ENCODE measurements around the gene FNBP1L. TPM values are rescaled to one million over a fixed set of nuclear protein-coding genes. Genes with fewer than 3 reads are reported as not detected.

The FNBP1L gene
- total RNA-seq, 1 experiment from 2014 or later = 119 TPM

DNA sequence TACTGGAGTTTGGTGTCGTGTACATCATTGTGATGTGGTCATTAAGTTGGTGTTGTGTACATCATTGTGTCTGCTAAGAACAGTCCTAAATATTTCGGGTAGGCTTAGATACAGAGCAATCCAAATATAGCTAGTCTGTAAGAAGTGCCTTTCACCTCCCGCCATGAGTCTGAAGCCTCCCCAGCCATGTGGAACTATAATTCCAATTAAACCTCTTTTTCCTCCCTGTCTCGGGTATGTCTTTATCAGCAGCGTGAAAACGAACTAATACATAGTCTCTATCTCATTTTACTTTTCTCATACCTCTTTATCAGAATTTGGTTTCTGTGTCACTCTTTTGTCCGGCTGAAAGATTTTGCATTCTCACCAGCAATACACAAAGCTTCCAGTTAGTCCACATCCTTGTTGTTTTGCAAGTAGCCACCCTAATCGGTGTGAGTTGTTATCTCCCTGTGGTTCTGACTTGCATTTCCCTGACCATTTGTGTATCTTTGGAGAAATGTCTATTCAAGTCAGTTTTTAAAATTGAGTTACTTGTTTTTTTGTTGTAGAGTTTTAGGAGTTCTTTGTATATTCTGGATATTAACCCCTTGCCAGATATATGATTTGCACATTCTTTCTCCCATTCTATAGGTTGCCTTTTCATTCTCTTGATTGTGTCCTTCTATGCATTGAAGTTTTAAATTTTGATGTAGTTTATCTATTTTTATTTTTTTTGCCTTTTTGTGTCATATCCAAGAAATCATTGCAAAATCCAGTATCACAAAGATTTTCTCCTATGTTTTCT lies 56.5 kb downstream of the FNBP1L start:
- Histone ChIP-seq H3K4ac (ENCODE audit: low read depth, low read length) (no peak overlapping the region), H4K91ac (ENCODE audit: insufficient read length, low read depth, low read length) (no peak overlapping the region), H3K18ac (ENCODE audit: insufficient read length, low read depth, low read length) (no peak overlapping the region), H4K20me1 (ENCODE audit: control insufficient read depth, insufficient read depth, insufficient read length) (no peaks in the 10 kb centered on the region), H2AK5ac (ENCODE audit: insufficient read length, low read length) (no peak overlapping the region), H2BK15ac (ENCODE audit: low read depth, low read length) (no peak overlapping the region), H2BK20ac (ENCODE audit: low read depth, low read length, poor library complexity, severe bottlenecking) (no peak overlapping the region), H2BK12ac (ENCODE audit: insufficient read length, low read depth, low read length) (no peak overlapping the region), H4K5ac (ENCODE audit: insufficient read length, low read depth, low read length) (no peak overlapping the region), H3K9me3 (ENCODE audit: control insufficient read depth, low read depth, low read length) (peaks cover 6% of the 10 kb centered on the region), H3K27ac (ENCODE audit: insufficient read length, low read depth, low read length) (no peak overlapping the region), H3K56ac (ENCODE audit: insufficient read length, low read depth, low read length) (no peak overlapping the region), H3K79me2 (ENCODE audit: insufficient read depth, low read length) (peaks cover 9% of the 10 kb centered on the region; the same call in 1 of the 2 replicates), H3T11ph (ENCODE audit: low read length) (no peak overlapping the region), H3K23me2 (ENCODE audit: insufficient read length, low read depth, low read length, poor library complexity, severe bottlenecking) (no peaks in the 10 kb centered on the region), H3K23ac (ENCODE audit: insufficient read length, low read depth, low read length) (no peak overlapping the region), H3K9ac (ENCODE audit: extremely low read depth, insufficient read length, low read length) (no peak overlapping the region), H3K4me2 (ENCODE audit: insufficient read depth, insufficient read length, low read length) (no peak overlapping the region), H3K79me1 (ENCODE audit: insufficient read depth, low read depth, low read length, poor library complexity, severe bottlenecking) (peaks cover 2% of the 10 kb centered on the region), H2BK5ac (ENCODE audit: insufficient read length, low read length) (no peak overlapping the region), H3K4me1 (ENCODE audit: insufficient read depth, low read length) (no peaks in the 10 kb centered on the region), H4K8ac (replicated peaks; ENCODE audit: insufficient read length, low read depth, low read length) (no peak overlapping the region), H3K14ac (ENCODE audit: insufficient read depth, low read length) (no peak overlapping the region), H2BK120ac (ENCODE audit: low read depth, low read length, poor library complexity, severe bottlenecking) (no peak overlapping the region), H2AFZ (ENCODE audit: low read length) (no peak overlapping the region), H3K27me3 (ENCODE audit: insufficient read depth, low read length) (no peaks in the 10 kb centered on the region; the same call in 1 of the 2 replicates)
- peaks cover 28 to 38% of the 10 kb centered on the region in 2 experiments for H3K4me1 Mint-ChIP-seq
- no CpG with 5 or more reads among the region's 8 CpGs for WGBS (ENCODE audit: extremely low coverage, insufficient read length, low lambda C conversion rate)
- H3K36me3 Mint-ChIP-seq (ENCODE audit: insufficient read depth in 1 of 3, low read depth in 3 of 3) = peaks cover 55 to 64% (median 57%) of the 10 kb centered on the region in 3 experiments
- H3K9me3 Mint-ChIP-seq = peaks cover 20% of the 10 kb centered on the region in 2 experiments
- H3K27me3 Mint-ChIP-seq (ENCODE audit: low read depth) = no peaks in the 10 kb centered on the region
- DNase-seq = no peak
- TF ChIP-seq, protein P1, sequence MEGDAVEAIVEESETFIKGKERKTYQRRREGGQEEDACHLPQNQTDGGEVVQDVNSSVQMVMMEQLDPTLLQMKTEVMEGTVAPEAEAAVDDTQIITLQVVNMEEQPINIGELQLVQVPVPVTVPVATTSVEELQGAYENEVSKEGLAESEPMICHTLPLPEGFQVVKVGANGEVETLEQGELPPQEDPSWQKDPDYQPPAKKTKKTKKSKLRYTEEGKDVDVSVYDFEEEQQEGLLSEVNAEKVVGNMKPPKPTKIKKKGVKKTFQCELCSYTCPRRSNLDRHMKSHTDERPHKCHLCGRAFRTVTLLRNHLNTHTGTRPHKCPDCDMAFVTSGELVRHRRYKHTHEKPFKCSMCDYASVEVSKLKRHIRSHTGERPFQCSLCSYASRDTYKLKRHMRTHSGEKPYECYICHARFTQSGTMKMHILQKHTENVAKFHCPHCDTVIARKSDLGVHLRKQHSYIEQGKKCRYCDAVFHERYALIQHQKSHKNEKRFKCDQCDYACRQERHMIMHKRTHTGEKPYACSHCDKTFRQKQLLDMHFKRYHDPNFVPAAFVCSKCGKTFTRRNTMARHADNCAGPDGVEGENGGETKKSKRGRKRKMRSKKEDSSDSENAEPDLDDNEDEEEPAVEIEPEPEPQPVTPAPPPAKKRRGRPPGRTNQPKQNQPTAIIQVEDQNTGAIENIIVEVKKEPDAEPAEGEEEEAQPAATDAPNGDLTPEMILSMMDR (conservative IDR thresholded peaks at IDR 0.05) = no peak
- no peak overlapping the region for H3K4me3 Mint-ChIP-seq
- peak overlapping the region; percentile 15 to 68 (median 56); a peak in 5 of 7 replicates for H3K27ac Mint-ChIP-seq
